Neural cell (in vitro differentiated cells): ENCODE data around the gene ANO1.

ENCODE experiments used
- CTCF ChIP-seq: fragments of 450-650 bp; IDR thresholded peaks from 2 replicates; pipeline ENCODE4 v1.5.1; 2014; ENCODE audit warnings: antibody characterized with exemption, mild to moderate bottlenecking, moderate library complexity; ENCODE audit not compliant: poor library complexity, severe bottlenecking
- EP300 ChIP-seq: fragments of 450-650 bp; conservative IDR thresholded peaks from 2 replicates; pipeline ENCODE4 v1.6.1; 2014; ENCODE audit warnings: antibody characterized with exemption, mild to moderate bottlenecking, moderate library complexity; ENCODE audit not compliant: poor library complexity, severe bottlenecking
- EZH2 ChIP-seq: fragments of 200-600, 300-800 bp; shearing (Covaris generic), sonication (generic); IDR thresholded peaks from 2 replicates; pipeline ENCODE4 v1.6.1; 2014; ENCODE audit warnings: antibody characterized with exemption, low read length, borderline replicate concordance, mild to moderate bottlenecking; ENCODE audit not compliant: insufficient read depth, poor library complexity, severe bottlenecking
- MXI1 ChIP-seq: fragments of 450-650 bp; conservative IDR thresholded peaks from 2 replicates; pipeline ENCODE4 v1.6.1; 2014; ENCODE audit warnings: antibody characterized with exemption, mild to moderate bottlenecking; ENCODE audit not compliant: poor library complexity, severe bottlenecking
- POLR2AphosphoS5 ChIP-seq: IDR thresholded peaks from 2 replicates; pipeline ENCODE4 v1.6.1; 2012
- RAD21 ChIP-seq: fragments of 450-650 bp; conservative IDR thresholded peaks from 2 replicates; pipeline ENCODE4 v1.6.1; 2014; ENCODE audit warnings: antibody characterized with exemption, mild to moderate bottlenecking, moderate library complexity
- REST ChIP-seq: IDR thresholded peaks from 2 replicates; pipeline ENCODE4 v1.6.1; 2012; ENCODE audit warnings: borderline replicate concordance
- SMC3 ChIP-seq: fragments of 450-650 bp; conservative IDR thresholded peaks from 2 replicates; pipeline ENCODE4 v1.6.1; 2014; ENCODE audit warnings: antibody characterized with exemption, mild to moderate bottlenecking, moderate library complexity; ENCODE audit not compliant: poor library complexity
- TAF1 ChIP-seq: IDR thresholded peaks from 2 replicates; pipeline ENCODE4 v1.6.1; 2012; ENCODE audit warnings: low read depth

- no peak for TF ChIP-seq CTCF
- no peak for TF ChIP-seq SMC3
- no peak for TF ChIP-seq POLR2AphosphoS5
- TF ChIP-seq EP300, result no peak
- no peak for TF ChIP-seq REST
- TF ChIP-seq TAF1, result no peak
- TF ChIP-seq EZH2, result no peak
- no peak for TF ChIP-seq MXI1
- no peak for TF ChIP-seq RAD21
These were observed 44.4 kb upstream of the ANO1 start for GRCh38 chr11:70033711-70034070.
